ENCODE results near the gene GRIK5. TPM values are rescaled to one million over a fixed set of nuclear protein-coding genes. Genes with fewer than 3 reads are reported as not detected.

Gene GRIK5
- total RNA-seq, 2 donors from 2014 or later, result 22.3 to 24.8 TPM

DNA sequence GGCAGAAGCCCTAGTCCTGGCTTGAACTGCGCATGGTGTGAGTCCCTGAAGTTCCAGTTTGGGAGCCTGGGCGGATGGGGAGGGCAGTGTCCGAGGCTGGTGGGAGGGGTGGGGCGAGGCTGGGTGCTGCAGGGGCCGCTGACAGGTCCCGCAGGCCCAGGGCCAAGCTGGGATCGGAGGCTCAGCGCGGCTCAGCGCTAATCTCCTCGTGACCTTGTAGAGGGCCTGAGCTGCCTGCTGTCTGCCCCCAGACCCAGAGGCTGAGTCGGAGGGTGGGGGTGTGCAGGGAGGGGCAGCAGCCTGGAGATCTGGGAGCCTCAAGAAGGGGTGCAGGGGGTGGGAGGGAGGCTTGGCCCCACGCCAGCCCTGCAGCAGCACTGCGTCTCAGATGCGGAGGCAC lies 79.0 kb downstream of the GRIK5 start:
- Histone ChIP-seq H3K36me3 (no peaks in the 10 kb centered on the region), H3K27ac (no peak overlapping the region), H3K4me3 (no peak overlapping the region), H3K27me3 (replicated peaks; ENCODE audit: insufficient read depth) (peaks cover 6% of the 10 kb centered on the region), H3K4me1 (ENCODE audit: control insufficient read depth in 1 of 2, low read depth in 2 of 2) (peaks cover 5 to 11% of the 10 kb centered on the region in 2 donors), H3K9me3 (no peaks in the 10 kb centered on the region)
- TF ChIP-seq, protein P1, sequence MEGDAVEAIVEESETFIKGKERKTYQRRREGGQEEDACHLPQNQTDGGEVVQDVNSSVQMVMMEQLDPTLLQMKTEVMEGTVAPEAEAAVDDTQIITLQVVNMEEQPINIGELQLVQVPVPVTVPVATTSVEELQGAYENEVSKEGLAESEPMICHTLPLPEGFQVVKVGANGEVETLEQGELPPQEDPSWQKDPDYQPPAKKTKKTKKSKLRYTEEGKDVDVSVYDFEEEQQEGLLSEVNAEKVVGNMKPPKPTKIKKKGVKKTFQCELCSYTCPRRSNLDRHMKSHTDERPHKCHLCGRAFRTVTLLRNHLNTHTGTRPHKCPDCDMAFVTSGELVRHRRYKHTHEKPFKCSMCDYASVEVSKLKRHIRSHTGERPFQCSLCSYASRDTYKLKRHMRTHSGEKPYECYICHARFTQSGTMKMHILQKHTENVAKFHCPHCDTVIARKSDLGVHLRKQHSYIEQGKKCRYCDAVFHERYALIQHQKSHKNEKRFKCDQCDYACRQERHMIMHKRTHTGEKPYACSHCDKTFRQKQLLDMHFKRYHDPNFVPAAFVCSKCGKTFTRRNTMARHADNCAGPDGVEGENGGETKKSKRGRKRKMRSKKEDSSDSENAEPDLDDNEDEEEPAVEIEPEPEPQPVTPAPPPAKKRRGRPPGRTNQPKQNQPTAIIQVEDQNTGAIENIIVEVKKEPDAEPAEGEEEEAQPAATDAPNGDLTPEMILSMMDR (IDR thresholded peaks at IDR 0.05), result no peak
- ATAC-seq (ENCODE audit: insufficient number of reproducible peaks, low FRiP score, low read depth) (no peak), DNase-seq (ENCODE audit: low spot score) (no peak)

DNA sequence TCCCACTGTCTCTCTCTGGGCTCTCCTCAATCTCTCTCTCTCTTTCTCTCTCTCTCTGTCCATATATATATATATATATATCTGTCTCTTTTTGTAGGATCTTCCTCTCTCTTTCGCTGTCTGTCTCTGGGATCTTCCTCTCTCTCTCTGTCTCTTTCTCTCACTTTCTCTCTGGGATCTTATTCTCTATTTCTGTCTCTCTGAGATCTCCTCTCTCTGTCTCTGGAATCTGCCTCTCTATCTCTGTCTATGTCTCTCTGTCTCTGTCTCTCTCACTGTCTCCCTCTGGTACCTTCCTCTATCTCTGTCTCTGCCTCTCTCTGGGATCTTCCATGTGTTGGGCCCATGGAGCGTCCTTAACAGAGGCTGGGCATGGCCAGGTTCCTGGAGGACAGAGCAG lies 79.4 kb downstream of the GRIK5 start:
- no peaks in the 10 kb centered on the region for H3K36me3 ChIP-seq
- H3K27ac ChIP-seq, result no peak overlapping the region
- H3K9me3 ChIP-seq, result no peaks in the 10 kb centered on the region
- TF ChIP-seq, protein P1 (IDR thresholded peaks at IDR 0.05), result no peak
- no peak for ATAC-seq (ENCODE audit: insufficient number of reproducible peaks, low FRiP score, low read depth)
- H3K4me3 ChIP-seq, result no peak overlapping the region
- no peak for DNase-seq (ENCODE audit: low spot score)
- peaks cover 6% of the 10 kb centered on the region for H3K27me3 ChIP-seq (replicated peaks; ENCODE audit: insufficient read depth)
- peaks cover 5 to 11% of the 10 kb centered on the region in 2 donors for H3K4me1 ChIP-seq (ENCODE audit: control insufficient read depth in 1 of 2, low read depth in 2 of 2)

DNA sequence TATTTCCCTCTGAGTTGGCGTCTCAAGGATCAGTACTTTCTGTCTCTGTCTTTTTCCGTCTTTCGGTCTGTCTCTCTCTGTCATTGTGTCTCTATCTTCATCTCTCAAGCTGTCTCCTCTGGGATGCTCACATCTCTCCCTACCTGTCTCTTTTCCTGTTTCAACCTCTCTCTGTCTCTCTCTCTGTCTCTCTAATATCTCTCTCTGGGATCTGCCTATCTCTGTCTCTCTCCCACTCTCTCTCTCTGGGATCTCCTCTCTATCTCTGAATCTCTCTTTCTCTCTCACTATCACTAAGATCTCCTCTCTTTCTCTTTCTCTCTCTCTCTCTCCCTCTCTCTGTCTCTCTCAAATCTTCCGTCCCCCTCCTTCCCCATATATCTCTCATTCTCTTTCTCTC lies 80.0 kb downstream of the GRIK5 start:
- Histone ChIP-seq H3K36me3 (no peaks in the 10 kb centered on the region), H3K4me1 (ENCODE audit: control insufficient read depth in 1 of 2, low read depth in 2 of 2) (peaks cover 5 to 11% of the 10 kb centered on the region in 2 donors), H3K27ac (no peak overlapping the region), H3K4me3 (no peak overlapping the region), H3K9me3 (no peaks in the 10 kb centered on the region), H3K27me3 (replicated peaks; ENCODE audit: insufficient read depth) (peaks cover 4% of the 10 kb centered on the region)
- ATAC-seq (ENCODE audit: insufficient number of reproducible peaks, low FRiP score, low read depth) (no peak), DNase-seq (ENCODE audit: low spot score) (no peak)
- TF ChIP-seq, protein P1 (IDR thresholded peaks at IDR 0.05), result no peak

DNA sequence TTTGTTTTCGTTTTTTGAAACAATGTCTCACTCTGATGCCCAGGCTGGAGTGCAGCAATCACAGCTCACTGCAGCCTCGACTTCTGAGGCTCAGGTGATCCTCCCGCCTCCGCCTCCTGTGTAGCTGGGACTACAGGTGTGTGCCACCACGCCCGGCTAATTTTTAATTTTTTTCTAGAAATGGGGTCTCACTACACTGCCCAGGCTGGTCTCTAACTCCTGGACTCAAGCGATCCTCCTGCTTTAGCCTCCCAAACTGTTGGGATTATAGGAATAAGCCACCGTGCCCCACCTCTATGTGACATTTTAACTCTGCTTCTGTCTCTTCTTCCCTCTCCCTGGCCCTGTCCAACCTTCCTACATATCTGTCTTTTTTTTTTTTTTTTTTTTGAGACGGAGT lies 81.1 kb downstream of the GRIK5 start:
- DNase-seq (ENCODE audit: low spot score), result no peak
- ATAC-seq (ENCODE audit: insufficient number of reproducible peaks, low FRiP score, low read depth), result no peak
- TF ChIP-seq, protein P1 (IDR thresholded peaks at IDR 0.05), result no peak
- peaks cover 4 to 7% of the 10 kb centered on the region in 2 donors for H3K4me1 ChIP-seq (ENCODE audit: control insufficient read depth in 1 of 2, low read depth in 2 of 2)
- no peak overlapping the region for H3K27ac ChIP-seq
- H3K36me3 ChIP-seq, result no peaks in the 10 kb centered on the region
- H3K27me3 ChIP-seq (replicated peaks; ENCODE audit: insufficient read depth), result no peaks in the 10 kb centered on the region
- H3K4me3 ChIP-seq, result no peak overlapping the region
- H3K9me3 ChIP-seq, result no peaks in the 10 kb centered on the region

DNA sequence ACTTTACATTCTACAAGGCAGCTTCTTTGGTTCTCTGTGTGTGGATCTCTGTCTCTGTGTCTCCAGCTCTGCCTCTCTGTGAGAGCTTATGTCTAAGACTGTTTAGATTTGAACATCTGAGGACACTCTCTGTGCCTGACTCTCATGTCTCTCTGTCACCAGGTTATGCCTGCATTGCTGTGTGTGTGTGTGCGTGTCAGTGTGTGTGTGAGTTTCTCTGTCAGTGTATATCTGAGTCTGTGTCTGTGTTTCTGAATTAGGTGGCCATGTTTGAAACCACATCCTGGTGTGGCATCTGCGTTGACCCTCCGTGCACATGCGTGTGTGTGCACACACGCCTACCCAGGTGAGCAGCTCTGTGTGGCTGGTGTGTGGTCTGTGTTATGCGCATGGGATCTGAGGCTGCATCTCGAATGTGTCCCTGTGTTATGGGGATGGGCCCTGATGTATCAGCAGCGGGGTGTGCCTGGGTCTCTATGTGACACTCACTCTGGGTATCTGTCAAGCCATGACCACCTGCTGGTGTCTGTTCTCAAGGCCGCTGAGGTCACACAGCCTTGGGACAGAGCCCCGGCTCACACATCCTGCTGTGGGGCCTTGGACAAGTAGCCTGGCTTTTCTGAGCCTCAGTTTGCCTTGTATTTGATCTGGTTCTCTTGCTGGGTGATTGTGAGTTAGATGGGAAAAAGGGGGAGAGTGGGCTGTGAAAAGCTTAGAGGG lies 82.7 kb downstream of the GRIK5 start:
- no peaks in the 10 kb centered on the region for H3K27me3 ChIP-seq (replicated peaks; ENCODE audit: insufficient read depth)
- H3K27ac ChIP-seq, result no peak overlapping the region
- no peaks in the 10 kb centered on the region for H3K9me3 ChIP-seq
- H3K36me3 ChIP-seq, result no peaks in the 10 kb centered on the region
- TF ChIP-seq, protein P1 (IDR thresholded peaks at IDR 0.05), result no peak
- H3K4me1 ChIP-seq (ENCODE audit: control insufficient read depth in 1 of 2, low read depth in 2 of 2), result no peaks in the 10 kb centered on the region
- H3K4me3 ChIP-seq, result no peak overlapping the region
- ATAC-seq (ENCODE audit: insufficient number of reproducible peaks, low FRiP score, low read depth) (no peak), DNase-seq (ENCODE audit: low spot score) (no peak)
